Lung (tissue), 12 donors: ENCODE results near the gene IFNAR1. TPM values are rescaled to one million over a fixed set of nuclear protein-coding genes. Genes with fewer than 3 reads are reported as not detected.

Experiments
- ATAC-seq: fragments of 200-7000 bp; cut with Tn5 transposase; one replicate; pipeline ENCODE4 v1.9.1; 2020; ENCODE audit warnings: moderate number of reproducible peaks; ENCODE audit not compliant: insufficient read depth, low FRiP score
- DNase-seq, 3 donors: peaks; one replicate each; pipeline ENCODE4 v3.0.0-alpha.2; 2013 to 2017
- H3K27ac ChIP-seq, 2 donors: one replicate each; pipeline ENCODE4 v1.5.1; 2013; ENCODE audit warnings: mild to moderate bottlenecking in 2 of 2, moderate library complexity in 2 of 2, control low read depth in 1 of 2, inconsistent platforms in 1 of 2, low read depth in 1 of 2, low read length in 1 of 2
- H3K27me3 ChIP-seq, 3 donors: one replicate each; pipeline ENCODE4 v1.5.1; 2013; ENCODE audit warnings: low read length in 2 of 3; ENCODE audit not compliant: control insufficient read depth in 3 of 3, insufficient read depth in 3 of 3
- H3K36me3 ChIP-seq, 4 donors: one replicate each; pipeline ENCODE4 v1.5.1; 2013; ENCODE audit warnings: low read length in 4 of 4, mild to moderate bottlenecking in 1 of 4, moderate library complexity in 1 of 4; ENCODE audit not compliant: control insufficient read depth in 4 of 4, insufficient read depth in 4 of 4
- H3K4me1 ChIP-seq, 5 donors: one replicate each; pipeline ENCODE4 v1.5.1; 2013; ENCODE audit warnings: low read length in 5 of 5, mild to moderate bottlenecking in 2 of 5, moderate library complexity in 1 of 5; ENCODE audit not compliant: control insufficient read depth in 5 of 5, insufficient read depth in 5 of 5
- H3K4me3 ChIP-seq: one replicate; pipeline ENCODE4 v1.5.1; 2013; ENCODE audit warnings: mild to moderate bottlenecking, control low read depth, moderate library complexity
- H3K9ac ChIP-seq, 2 donors: one replicate each; pipeline ENCODE4 v1.5.1; 2013; ENCODE audit warnings: low read length in 2 of 2, control low read depth in 1 of 2; ENCODE audit not compliant: insufficient read depth in 1 of 2
- H3K9me3 ChIP-seq, 4 donors: one replicate each; pipeline ENCODE4 v1.5.1; 2013; ENCODE audit warnings: low read length in 3 of 4, mild to moderate bottlenecking in 1 of 4, moderate library complexity in 1 of 4; ENCODE audit not compliant: control insufficient read depth in 4 of 4, insufficient read depth in 3 of 4
- WGBS, 2 donors: extraction: QIAGEN DNeasy Blood & Tissue Kit; methylation state at CpG; one replicate each; pipeline ENCODE4 v1.1.7; 2013; 5-methylcytosine and 5-hydroxymethylcytosine counted together
- polyA plus RNA-seq, 2 donors: library from polyadenylated mRNA; stranded (reverse); fragments of 200-250 nt; gene quantifications; one replicate each; pipeline ENCODE4 v1.2.1, GENCODE V29; 2013
- total RNA-seq, 2 donors: library from RNA; depleted of rRNA in 1 of 2; stranded (reverse); fragments of >200 nt in 1 of 2; gene quantifications; one replicate each; pipeline ENCODE4 v1.2.1, GENCODE V29; 2014 to 2021
- TF ChIP-seq, protein P1 (sequence below): IDR thresholded peaks from 2 replicates; pipeline ENCODE4 v1.5.1; 2012; ENCODE audit warnings: mild to moderate bottlenecking; ENCODE audit errors: control extremely low read depth, extremely low read depth
- donor health status: control.
- donor health status: control.
- donor health status: Bipolar disorder and iron deficiency.
- donor health status: healthy.
- donor health status: DM: yes; HTN: yes; CAD: no.

The IFNAR1 gene
- total and polyA plus RNA-seq, 4 donors, result 14.3 to 58.7 (median 51.4) TPM

DNA sequence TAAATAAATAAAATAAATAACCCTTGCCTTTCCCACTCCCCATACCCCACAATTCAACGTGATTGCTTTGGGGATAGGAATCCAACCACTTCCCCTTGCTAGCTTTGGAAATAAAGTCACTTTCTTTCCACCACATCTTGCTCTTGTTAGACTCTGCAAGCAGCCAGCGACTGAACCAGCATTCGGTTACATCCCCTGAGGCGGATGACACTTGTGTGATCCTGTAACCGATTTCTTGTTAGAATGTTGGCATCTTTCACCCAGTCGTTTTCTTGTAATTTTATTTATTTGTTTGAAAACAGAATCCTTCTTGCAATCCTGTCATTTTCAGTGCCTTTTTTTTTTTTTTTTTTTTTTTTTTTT lies 76.8 kb downstream of the IFNAR1 start:
- Histone ChIP-seq H3K36me3 (no peaks in the 10 kb centered on the region), H3K27ac (peak overlapping the region in 1 of 2 donors; percentile 60), H3K27me3 (no peaks in the 10 kb centered on the region), H3K9me3 (no peaks in the 10 kb centered on the region), H3K4me3 (no peak overlapping the region), H3K9ac (no peak overlapping the region), H3K4me1 (peaks cover 0 to 15% (median 8%) of the 10 kb centered on the region in 5 donors)
- DNase-seq (peak in 1 of 3 donors; percentile 33), ATAC-seq (no peak)
- TF ChIP-seq, protein P1, sequence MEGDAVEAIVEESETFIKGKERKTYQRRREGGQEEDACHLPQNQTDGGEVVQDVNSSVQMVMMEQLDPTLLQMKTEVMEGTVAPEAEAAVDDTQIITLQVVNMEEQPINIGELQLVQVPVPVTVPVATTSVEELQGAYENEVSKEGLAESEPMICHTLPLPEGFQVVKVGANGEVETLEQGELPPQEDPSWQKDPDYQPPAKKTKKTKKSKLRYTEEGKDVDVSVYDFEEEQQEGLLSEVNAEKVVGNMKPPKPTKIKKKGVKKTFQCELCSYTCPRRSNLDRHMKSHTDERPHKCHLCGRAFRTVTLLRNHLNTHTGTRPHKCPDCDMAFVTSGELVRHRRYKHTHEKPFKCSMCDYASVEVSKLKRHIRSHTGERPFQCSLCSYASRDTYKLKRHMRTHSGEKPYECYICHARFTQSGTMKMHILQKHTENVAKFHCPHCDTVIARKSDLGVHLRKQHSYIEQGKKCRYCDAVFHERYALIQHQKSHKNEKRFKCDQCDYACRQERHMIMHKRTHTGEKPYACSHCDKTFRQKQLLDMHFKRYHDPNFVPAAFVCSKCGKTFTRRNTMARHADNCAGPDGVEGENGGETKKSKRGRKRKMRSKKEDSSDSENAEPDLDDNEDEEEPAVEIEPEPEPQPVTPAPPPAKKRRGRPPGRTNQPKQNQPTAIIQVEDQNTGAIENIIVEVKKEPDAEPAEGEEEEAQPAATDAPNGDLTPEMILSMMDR, result no peak
- 39 to 68% methylated on average over 6 of the region's 6 CpGs for WGBS, 2 donors

DNA sequence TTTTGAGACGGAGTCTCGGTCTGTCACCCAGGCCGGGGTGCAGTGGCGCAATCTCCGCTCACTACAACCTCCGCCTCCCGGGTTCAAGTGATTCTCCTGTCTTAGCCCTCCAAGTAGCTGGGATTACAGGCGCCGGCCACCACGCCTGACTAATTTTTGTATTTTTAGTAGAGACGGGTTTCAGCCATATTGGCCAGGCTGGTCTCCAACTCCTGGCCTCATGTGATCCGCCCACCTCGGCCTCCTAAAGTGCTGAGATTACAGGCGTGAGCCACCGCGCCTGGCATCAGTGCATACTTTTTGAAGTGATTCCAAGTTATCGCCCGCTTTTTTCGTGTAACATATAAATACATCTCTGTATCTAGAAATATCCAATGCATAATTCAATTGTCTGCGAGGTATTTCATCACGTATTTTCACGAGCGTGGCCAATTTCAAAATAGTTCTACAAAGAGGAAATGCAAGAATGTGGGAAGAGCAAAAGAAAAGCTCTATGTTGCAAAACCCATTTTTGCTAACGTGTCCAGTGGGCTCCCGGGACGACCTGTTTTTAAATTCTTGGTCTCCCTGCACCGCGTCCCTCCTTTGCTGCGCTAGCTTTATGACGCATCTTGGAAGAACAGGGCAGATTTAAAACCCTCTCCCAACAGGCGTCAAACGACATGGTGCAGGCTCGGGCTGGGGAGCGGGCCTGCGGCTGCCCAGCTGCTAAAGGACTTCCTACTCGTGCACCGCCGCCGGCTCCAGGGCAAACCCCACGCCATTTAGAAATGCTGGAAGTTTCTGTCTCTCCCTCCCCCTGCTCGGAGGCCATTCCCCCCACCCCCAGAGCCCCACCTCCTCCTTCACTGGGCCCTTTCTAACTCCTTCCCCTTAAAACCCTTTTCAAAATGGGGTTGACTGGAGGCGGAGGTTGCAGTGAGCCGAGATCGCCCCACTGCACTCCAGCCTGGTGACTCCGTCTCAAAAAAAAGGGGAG lies 77.5 kb downstream of the IFNAR1 start:
- 13 to 43% methylated on average over 45 of the region's 45 CpGs for WGBS, 2 donors
- H3K4me3 ChIP-seq, result peak overlapping the region; percentile 16
- H3K4me1 ChIP-seq, result peaks cover 0 to 15% (median 8%) of the 10 kb centered on the region in 5 donors
- H3K36me3 ChIP-seq, result no peaks in the 10 kb centered on the region
- TF ChIP-seq, protein P1, result no peak
- H3K9me3 ChIP-seq, result no peaks in the 10 kb centered on the region
- no peaks in the 10 kb centered on the region for H3K27me3 ChIP-seq
- ATAC-seq (peak; percentile 51), DNase-seq (peak; percentile 82 to 88 (median 85))
- H3K9ac ChIP-seq, result no peak overlapping the region
- peak overlapping the region; percentile 92 to 96 for H3K27ac ChIP-seq

DNA sequence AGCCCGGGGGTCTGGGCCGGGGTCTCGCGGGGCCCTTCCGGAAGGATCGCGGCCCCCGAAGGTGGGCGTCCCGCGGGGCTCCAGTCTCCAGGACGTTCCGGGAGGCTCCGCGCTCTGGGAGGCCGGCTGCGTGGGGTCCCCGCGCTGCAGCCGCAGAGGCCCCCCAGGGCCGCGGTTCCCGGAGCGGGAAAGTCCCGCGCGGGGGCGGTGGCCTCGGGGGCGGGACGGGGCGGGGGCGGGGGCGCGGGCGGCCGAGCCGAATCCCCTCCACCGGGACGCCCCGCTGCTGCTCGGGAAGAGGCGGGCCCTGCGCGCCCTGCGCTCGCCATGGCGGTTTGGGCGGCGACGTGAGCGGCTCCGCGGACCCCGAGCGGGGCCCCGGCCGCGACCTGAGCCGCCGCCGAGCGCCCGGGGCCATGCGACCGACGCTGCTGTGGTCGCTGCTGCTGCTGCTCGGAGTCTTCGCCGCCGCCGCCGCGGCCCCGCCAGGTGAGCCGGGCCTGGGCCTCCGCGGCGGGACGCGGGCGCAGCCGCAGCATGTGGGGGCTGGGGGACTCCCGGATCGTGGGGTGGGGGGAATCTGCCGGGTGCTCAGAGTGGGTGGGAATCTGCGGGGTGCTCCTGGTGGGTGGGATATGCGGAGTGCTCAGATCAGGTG lies 78.5 kb downstream of the IFNAR1 start, which contains the start of gene IFNGR2:
TSS of gene IFNGR2 (plus strand) at position 286 of the 658 bp plus-strand sequence. CDS start at position 417, 131 bp downstream.
- no peaks in the 10 kb centered on the region for H3K9me3 ChIP-seq
- no peaks in the 10 kb centered on the region for H3K27me3 ChIP-seq
- H3K4me1 ChIP-seq, result peaks cover 0 to 15% (median 8%) of the 10 kb centered on the region in 5 donors
- peak within 1 kb of the TSS; percentile 65 to 78 for H3K9ac ChIP-seq
- H3K27ac ChIP-seq, result peak within 1 kb of the TSS; percentile 96 to 98
- TF ChIP-seq, protein P1, result no peak
- H3K4me3 ChIP-seq, result peak within 1 kb of the TSS; percentile 83
- H3K36me3 ChIP-seq, result no peaks in the 10 kb centered on the region
- DNase-seq (peak; percentile 56 to 70 (median 70)), ATAC-seq (peak; percentile 59)
- 0 to 1% methylated on average over 43 to 89 of the region's 89 CpGs for WGBS, 2 donors
